Activated naive CD8-positive, alpha-beta T cell treated with anti-CD3 and anti-CD28 coated beads, Interleukin-2, amount 50 U/mL, for 24 hours (primary cell): ENCODE data around the gene RIC8B.
A peak's percentile ranks its signal among the peaks of the same experiment; 100 is the strongest.

ENCODE experiments used
- ATAC-seq: fragments of 150-1000 bp; cut with Tn5 transposase; one replicate; pipeline ENCODE4 v1.10.0; 2021
- DNase-seq: peaks from one replicate; pipeline ENCODE4 v3.0.0; 2021
- H3K27ac Mint-ChIP-seq: one replicate; pipeline ENCODE4 v1.8.0; 2021; ENCODE audit warnings: mild to moderate bottlenecking, mixed read lengths
- H3K27me3 Mint-ChIP-seq: one replicate; pipeline ENCODE4 v1.8.0; 2021; ENCODE audit warnings: mixed read lengths
- H3K36me3 Mint-ChIP-seq: one replicate; pipeline ENCODE4 v1.8.0; 2021; ENCODE audit warnings: low read depth, mixed read lengths
- H3K4me1 Mint-ChIP-seq: one replicate; pipeline ENCODE4 v1.8.0; 2021; ENCODE audit warnings: mixed read lengths
- H3K4me3 Mint-ChIP-seq: one replicate; pipeline ENCODE4 v1.8.0; 2021; ENCODE audit warnings: mild to moderate bottlenecking, moderate library complexity, mixed read lengths
- H3K9me3 Mint-ChIP-seq: one replicate; pipeline ENCODE4 v1.8.0; 2021; ENCODE audit warnings: mixed read lengths

RIC8B gene

GRCh38 chr12:106769078-106769477, 5.4 kb upstream of the RIC8B start:
- no peak overlapping the region for H3K4me3 Mint-ChIP-seq
- H3K9me3 Mint-ChIP-seq = no peaks in the 10 kb centered on the region
- DNase-seq = no peak
- ATAC-seq = no peak
- peaks cover 2% of the 10 kb centered on the region for H3K36me3 Mint-ChIP-seq
- no peak overlapping the region for H3K27ac Mint-ChIP-seq
- peaks cover 28% of the 10 kb centered on the region for H3K4me1 Mint-ChIP-seq
- H3K27me3 Mint-ChIP-seq = no peaks in the 10 kb centered on the region

GRCh38 chr12:106769546-106769945, 4.9 kb upstream of the RIC8B start:
- H3K4me1 Mint-ChIP-seq = peaks cover 28% of the 10 kb centered on the region
- H3K9me3 Mint-ChIP-seq = no peaks in the 10 kb centered on the region
- DNase-seq = no peak
- H3K36me3 Mint-ChIP-seq = peaks cover 4% of the 10 kb centered on the region
- H3K27me3 Mint-ChIP-seq = no peaks in the 10 kb centered on the region
- H3K4me3 Mint-ChIP-seq = no peak overlapping the region
- no peak overlapping the region for H3K27ac Mint-ChIP-seq
- no peak for ATAC-seq

DNA sequence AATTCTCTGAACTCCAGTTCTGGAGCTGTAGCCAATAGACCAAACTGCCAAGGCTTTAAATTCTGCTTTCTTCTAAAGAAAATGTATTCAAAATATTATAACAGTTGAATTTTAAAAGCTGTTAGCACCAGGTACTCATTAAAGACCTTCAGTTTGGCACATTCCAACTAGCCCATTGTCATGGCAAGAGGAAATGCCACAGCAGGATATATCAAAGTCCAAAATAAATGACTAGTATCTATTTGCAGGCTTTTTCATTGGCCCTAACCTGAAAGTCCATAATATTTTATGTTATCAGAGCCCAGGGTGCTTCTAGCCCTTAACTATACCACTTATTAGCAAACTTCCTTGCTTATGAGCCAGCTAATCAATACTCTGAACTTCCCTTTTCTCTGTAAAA, 3.1 kb upstream of the RIC8B start:
- no peaks in the 10 kb centered on the region for H3K9me3 Mint-ChIP-seq
- no peaks in the 10 kb centered on the region for H3K27me3 Mint-ChIP-seq
- peaks cover 41% of the 10 kb centered on the region for H3K4me1 Mint-ChIP-seq
- DNase-seq (no peak), ATAC-seq (no peak)
- H3K4me3 Mint-ChIP-seq = no peak overlapping the region
- no peak overlapping the region for H3K27ac Mint-ChIP-seq
- H3K36me3 Mint-ChIP-seq = peaks cover 2% of the 10 kb centered on the region

DNA sequence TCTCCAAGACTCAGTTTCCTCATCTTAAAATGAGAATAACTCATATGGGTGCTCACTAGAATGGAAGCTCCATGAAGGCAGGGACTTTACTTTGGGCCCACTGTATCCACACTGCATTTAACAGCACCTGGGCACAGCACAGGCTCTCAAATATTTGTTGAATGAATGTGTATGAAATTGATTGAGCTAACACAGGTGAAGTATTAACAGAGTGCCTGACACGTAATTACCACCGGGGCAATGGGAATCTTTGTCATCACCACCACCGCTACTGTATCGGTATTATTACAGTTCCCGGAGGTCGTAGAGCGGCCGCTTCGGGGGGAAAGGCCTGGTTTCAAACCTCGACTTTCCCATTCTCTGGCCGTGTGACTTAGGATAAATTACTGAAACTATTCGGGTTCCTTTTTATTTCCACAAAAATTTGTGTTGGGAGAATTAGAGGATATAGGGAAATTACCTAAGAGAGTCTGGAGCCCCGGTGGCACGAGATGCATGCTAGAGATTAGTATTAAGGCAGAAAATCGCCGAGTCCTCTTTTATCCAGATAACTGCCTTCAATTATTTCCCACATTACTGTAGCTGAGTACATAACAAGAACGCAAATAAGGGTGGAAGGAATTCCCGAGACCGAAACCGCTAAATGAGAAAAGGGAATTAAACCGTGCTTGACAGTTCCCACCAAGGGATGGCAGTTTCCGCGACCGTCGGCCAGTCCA, 1.0 kb upstream of the RIC8B start:
- DNase-seq = no peak
- no peaks in the 10 kb centered on the region for H3K27me3 Mint-ChIP-seq
- H3K4me1 Mint-ChIP-seq = peaks cover 32% of the 10 kb centered on the region
- no peaks in the 10 kb centered on the region for H3K9me3 Mint-ChIP-seq
- H3K27ac Mint-ChIP-seq = peak overlapping the region; percentile 99
- no peak for ATAC-seq
- peak overlapping the region; percentile 96 for H3K4me3 Mint-ChIP-seq
- peaks cover 2% of the 10 kb centered on the region for H3K36me3 Mint-ChIP-seq

- Mint-ChIP-seq H3K4me1 (peaks cover 31% of the 10 kb centered on the region), H3K27me3 (no peaks in the 10 kb centered on the region), H3K27ac (peak overlapping the region; percentile 99), H3K4me3 (peak overlapping the region; percentile 96), H3K36me3 (peaks cover 2% of the 10 kb centered on the region), H3K9me3 (no peaks in the 10 kb centered on the region)
- DNase-seq (peak; percentile 27), ATAC-seq (peak; percentile 22)
These were observed 484 bp downstream of the RIC8B start for GRCh38 chr12:106774808-106775524.

- no peak overlapping the region for H3K27ac Mint-ChIP-seq
- peaks cover 33% of the 10 kb centered on the region for H3K4me1 Mint-ChIP-seq
- no peaks in the 10 kb centered on the region for H3K9me3 Mint-ChIP-seq
- no peak for ATAC-seq
- H3K4me3 Mint-ChIP-seq = no peak overlapping the region
- peaks cover 2% of the 10 kb centered on the region for H3K36me3 Mint-ChIP-seq
- DNase-seq = no peak
- H3K27me3 Mint-ChIP-seq = no peaks in the 10 kb centered on the region
These were observed 2.4 kb downstream of the RIC8B start for GRCh38 chr12:106776897-106777296.

DNA sequence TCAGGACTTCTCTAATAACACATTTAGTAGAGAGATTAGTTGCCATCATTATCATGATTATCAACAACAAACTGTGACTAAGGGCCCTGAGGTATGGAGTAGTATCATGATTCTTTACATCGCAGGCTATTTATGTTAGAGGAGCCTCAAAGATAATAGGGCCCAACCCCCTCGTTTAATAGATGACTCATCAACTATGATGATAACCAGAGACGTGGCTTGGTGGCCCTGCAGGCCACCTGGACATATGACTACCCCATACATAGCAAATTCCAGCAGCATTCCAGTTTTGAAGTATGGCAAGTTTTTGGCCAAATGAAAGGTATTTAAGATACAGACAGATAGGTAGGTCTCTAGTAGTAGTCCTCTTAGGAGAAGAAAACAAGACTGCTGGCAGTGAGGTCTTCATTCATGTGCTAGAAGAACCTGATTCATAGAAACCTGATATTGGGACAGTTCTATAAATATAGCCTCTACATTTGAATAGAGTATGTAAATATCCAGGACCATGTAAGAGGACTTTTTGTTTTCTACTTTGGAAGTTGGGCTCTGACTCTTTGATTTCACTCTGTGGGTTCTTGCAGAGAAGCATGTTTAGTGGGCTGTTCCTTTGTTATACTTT, 5.6 kb downstream of the RIC8B start:
- Mint-ChIP-seq H3K4me1 (peaks cover 25% of the 10 kb centered on the region), H3K36me3 (peaks cover 7% of the 10 kb centered on the region), H3K4me3 (no peak overlapping the region), H3K27ac (no peak overlapping the region), H3K9me3 (no peaks in the 10 kb centered on the region), H3K27me3 (no peaks in the 10 kb centered on the region)
- ATAC-seq (no peak), DNase-seq (no peak)

GRCh38 chr12:106782619-106783018, 8.1 kb downstream of the RIC8B start:
- Mint-ChIP-seq H3K4me3 (no peak overlapping the region), H3K4me1 (peaks cover 9% of the 10 kb centered on the region), H3K27ac (no peak overlapping the region), H3K36me3 (peaks cover 19% of the 10 kb centered on the region), H3K9me3 (no peaks in the 10 kb centered on the region), H3K27me3 (no peaks in the 10 kb centered on the region)
- ATAC-seq (no peak), DNase-seq (no peak)

- Mint-ChIP-seq H3K27me3 (no peaks in the 10 kb centered on the region), H3K4me1 (peaks cover 4% of the 10 kb centered on the region), H3K9me3 (no peaks in the 10 kb centered on the region), H3K4me3 (no peak overlapping the region), H3K36me3 (peaks cover 24% of the 10 kb centered on the region), H3K27ac (no peak overlapping the region)
- ATAC-seq (no peak), DNase-seq (no peak)
These were observed 9.0 kb downstream of the RIC8B start for GRCh38 chr12:106783515-106783914.

- Mint-ChIP-seq H3K4me1 (no peaks in the 10 kb centered on the region), H3K27ac (no peak overlapping the region), H3K9me3 (no peaks in the 10 kb centered on the region), H3K27me3 (no peaks in the 10 kb centered on the region), H3K36me3 (peaks cover 36% of the 10 kb centered on the region), H3K4me3 (no peak overlapping the region)
- ATAC-seq = no peak
- DNase-seq = no peak
These were observed 15.5 kb downstream of the RIC8B start for GRCh38 chr12:106790020-106790419.

GRCh38 chr12:106791531-106791930, 17.0 kb downstream of the RIC8B start:
- H3K4me1 Mint-ChIP-seq = no peaks in the 10 kb centered on the region
- DNase-seq = no peak
- H3K27me3 Mint-ChIP-seq = no peaks in the 10 kb centered on the region
- no peak overlapping the region for H3K27ac Mint-ChIP-seq
- H3K9me3 Mint-ChIP-seq = no peaks in the 10 kb centered on the region
- H3K4me3 Mint-ChIP-seq = no peak overlapping the region
- ATAC-seq = no peak
- peaks cover 30% of the 10 kb centered on the region for H3K36me3 Mint-ChIP-seq

GRCh38 chr12:106794369-106794768, 19.9 kb downstream of the RIC8B start:
- Mint-ChIP-seq H3K36me3 (peaks cover 23% of the 10 kb centered on the region), H3K4me3 (no peak overlapping the region), H3K27ac (no peak overlapping the region), H3K4me1 (no peaks in the 10 kb centered on the region), H3K9me3 (no peaks in the 10 kb centered on the region), H3K27me3 (no peaks in the 10 kb centered on the region)
- no peak for DNase-seq
- ATAC-seq = no peak

DNA sequence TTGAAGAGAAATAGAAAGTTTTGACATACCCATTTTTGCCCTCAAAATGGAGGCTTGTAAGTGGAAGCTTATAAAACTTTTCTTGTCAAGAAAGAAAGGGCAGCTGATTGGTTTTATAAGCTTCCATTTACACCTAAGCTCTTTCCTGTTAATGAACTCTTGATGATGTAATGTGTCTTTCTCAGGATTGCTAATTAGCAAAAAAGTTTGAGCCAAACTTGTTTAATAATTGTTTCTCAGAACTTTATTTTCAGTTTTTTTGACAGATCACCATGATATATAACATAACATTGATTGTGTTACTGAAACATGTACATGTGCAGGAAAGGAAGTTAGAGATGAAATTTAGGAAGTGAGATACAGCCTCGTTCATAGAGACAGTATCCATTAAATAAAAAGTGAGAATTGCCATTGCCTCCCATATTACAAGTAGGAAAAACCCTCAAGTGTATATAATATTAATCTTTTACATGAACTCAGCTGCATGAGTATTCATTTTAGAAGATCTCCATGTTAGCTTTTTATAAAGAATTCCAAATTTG, 26.8 kb downstream of the RIC8B start:
- ATAC-seq = no peak
- Mint-ChIP-seq H3K4me1 (no peaks in the 10 kb centered on the region), H3K27me3 (no peaks in the 10 kb centered on the region), H3K4me3 (no peak overlapping the region), H3K9me3 (no peaks in the 10 kb centered on the region), H3K36me3 (peaks cover 17% of the 10 kb centered on the region), H3K27ac (no peak overlapping the region)
- no peak for DNase-seq

- H3K36me3 Mint-ChIP-seq = peaks cover 18% of the 10 kb centered on the region
- no peaks in the 10 kb centered on the region for H3K27me3 Mint-ChIP-seq
- no peak overlapping the region for H3K27ac Mint-ChIP-seq
- DNase-seq (no peak), ATAC-seq (no peak)
- no peaks in the 10 kb centered on the region for H3K4me1 Mint-ChIP-seq
- no peaks in the 10 kb centered on the region for H3K9me3 Mint-ChIP-seq
- no peak overlapping the region for H3K4me3 Mint-ChIP-seq
These were observed 27.5 kb downstream of the RIC8B start for GRCh38 chr12:106801830-106802533.
